Tibial artery (tissue), 4 donors: ENCODE measurements around the gene NUAK2.

Experiments
- DNase-seq, 2 donors: peaks; one replicate each; pipeline ENCODE4 v3.0.0-alpha.2; 2019
- H3K27ac ChIP-seq, 2 donors: fragments of 200-600 bp; sonication (generic) in 1 of 2; 1 replicate in 1 of 2; 2 replicates in 1 of 2; pipeline ENCODE4 v1.5.1; 2018 to 2019; ENCODE audit warnings: mild to moderate bottlenecking in 1 of 2
- H3K27me3 ChIP-seq, 2 donors: fragments of 200-600 bp; sonication (generic) in 1 of 2; one replicate each; pipeline versions ENCODE4 v1.5.1 to v1.6.0; 2016 to 2019
- H3K36me3 ChIP-seq, 3 donors: fragments of 200-600 bp; sonication (generic) in 2 of 3; one replicate each; pipeline ENCODE4 v1.5.1; 2016 to 2019; ENCODE audit warnings: mild to moderate bottlenecking in 2 of 3
- H3K4me1 ChIP-seq, 4 donors: fragments of 200-600 bp; sonication (generic) in 2 of 4; 1 replicate in 3 of 4; 2 replicates in 1 of 4; pipeline ENCODE4 v1.5.1; 2016 to 2019
- H3K4me3 ChIP-seq, 2 donors: fragments of 200-600 bp; sonication (generic) in 1 of 2; 1 replicate in 1 of 2; 2 replicates in 1 of 2; pipeline ENCODE4 v1.5.1; 2018 to 2019; ENCODE audit warnings: mild to moderate bottlenecking in 2 of 2
- H3K9me3 ChIP-seq, 3 donors: fragments of 200-600 bp; sonication (generic) in 1 of 3; one replicate each; pipeline ENCODE4 v1.5.1; 2016 to 2019
- intact Hi-C: fragments of 100-400 bp; cut with DNase I; formaldehyde crosslinking; loops from one replicate; pipeline ENCODE4 v1.15.0; 2023; ENCODE audit warnings: low total_unique reads
- TF ChIP-seq, protein P1 (sequence below), 2 experiments: fragments of 200-600 bp in 1 of 2; fragments of 450-650 bp in 1 of 2; IDR thresholded peaks; one replicate each; pipeline ENCODE4 v1.5.1; 2017 to 2019; ENCODE audit warnings: antibody characterized with exemption in 2 of 2, mild to moderate bottlenecking in 1 of 2, moderate library complexity in 1 of 2

NUAK2 gene

DNA sequence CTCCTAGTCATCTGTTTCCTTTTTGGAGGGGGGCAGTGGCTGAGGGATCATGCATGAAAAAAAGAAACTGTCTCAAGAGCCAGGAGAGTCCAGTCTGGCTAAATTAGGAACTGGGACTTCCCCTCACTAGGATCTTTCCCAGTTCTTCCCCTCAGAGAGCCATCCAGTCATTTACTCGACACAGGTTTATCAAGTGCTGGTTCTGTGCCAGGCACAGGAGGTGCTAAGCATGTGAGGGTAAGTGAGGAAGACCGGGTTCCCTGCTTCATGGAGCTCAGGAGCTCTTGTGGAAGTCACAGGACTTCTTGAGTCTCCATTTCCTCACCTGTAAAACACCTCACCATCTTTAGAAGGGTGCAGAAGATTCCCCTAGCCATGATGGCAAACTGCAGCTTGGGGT lies 8.6 kb upstream of the NUAK2 start:
- Histone ChIP-seq H3K27me3 (peaks cover 0 to 23% of the 10 kb centered on the region in 2 donors), H3K4me3 (no peak overlapping the region), H3K27ac (no peak overlapping the region), H3K4me1 (no peaks in the 10 kb centered on the region), H3K9me3 (no peaks in the 10 kb centered on the region), H3K36me3 (no peaks in the 10 kb centered on the region)
- DNase-seq: no peak
- intact Hi-C loops: no loop called here
- TF ChIP-seq, protein P1, sequence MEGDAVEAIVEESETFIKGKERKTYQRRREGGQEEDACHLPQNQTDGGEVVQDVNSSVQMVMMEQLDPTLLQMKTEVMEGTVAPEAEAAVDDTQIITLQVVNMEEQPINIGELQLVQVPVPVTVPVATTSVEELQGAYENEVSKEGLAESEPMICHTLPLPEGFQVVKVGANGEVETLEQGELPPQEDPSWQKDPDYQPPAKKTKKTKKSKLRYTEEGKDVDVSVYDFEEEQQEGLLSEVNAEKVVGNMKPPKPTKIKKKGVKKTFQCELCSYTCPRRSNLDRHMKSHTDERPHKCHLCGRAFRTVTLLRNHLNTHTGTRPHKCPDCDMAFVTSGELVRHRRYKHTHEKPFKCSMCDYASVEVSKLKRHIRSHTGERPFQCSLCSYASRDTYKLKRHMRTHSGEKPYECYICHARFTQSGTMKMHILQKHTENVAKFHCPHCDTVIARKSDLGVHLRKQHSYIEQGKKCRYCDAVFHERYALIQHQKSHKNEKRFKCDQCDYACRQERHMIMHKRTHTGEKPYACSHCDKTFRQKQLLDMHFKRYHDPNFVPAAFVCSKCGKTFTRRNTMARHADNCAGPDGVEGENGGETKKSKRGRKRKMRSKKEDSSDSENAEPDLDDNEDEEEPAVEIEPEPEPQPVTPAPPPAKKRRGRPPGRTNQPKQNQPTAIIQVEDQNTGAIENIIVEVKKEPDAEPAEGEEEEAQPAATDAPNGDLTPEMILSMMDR (IDR thresholded peaks at IDR 0.05): no peak

DNA sequence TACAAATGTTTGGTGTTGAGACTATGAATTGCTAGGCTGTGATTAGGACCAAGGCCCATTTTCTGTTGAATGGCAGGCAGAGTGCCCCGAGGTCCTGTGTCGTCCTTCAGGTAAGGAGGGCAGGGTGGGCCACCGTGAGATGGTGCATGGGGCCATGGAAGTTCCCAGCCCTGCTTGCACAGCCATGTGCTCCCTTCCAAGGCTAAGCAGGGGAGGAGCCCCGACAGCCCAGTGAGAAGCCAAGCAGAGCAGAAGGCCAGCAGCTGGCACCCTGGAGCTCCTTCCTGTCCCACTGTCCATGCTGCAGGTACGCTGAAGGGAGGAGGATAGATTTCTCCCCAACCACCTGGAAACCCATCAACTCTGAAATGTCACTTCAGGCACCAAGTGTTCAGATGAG lies 8.2 kb upstream of the NUAK2 start:
- DNase-seq: no peak
- H3K9me3 ChIP-seq: no peaks in the 10 kb centered on the region
- H3K27ac ChIP-seq: no peak overlapping the region
- H3K4me1 ChIP-seq: no peaks in the 10 kb centered on the region
- H3K36me3 ChIP-seq: no peaks in the 10 kb centered on the region
- TF ChIP-seq, protein P1 (IDR thresholded peaks at IDR 0.05): no peak
- intact Hi-C loops: no loop called here
- peaks cover 0 to 19% of the 10 kb centered on the region in 2 donors for H3K27me3 ChIP-seq
- no peak overlapping the region for H3K4me3 ChIP-seq

DNA sequence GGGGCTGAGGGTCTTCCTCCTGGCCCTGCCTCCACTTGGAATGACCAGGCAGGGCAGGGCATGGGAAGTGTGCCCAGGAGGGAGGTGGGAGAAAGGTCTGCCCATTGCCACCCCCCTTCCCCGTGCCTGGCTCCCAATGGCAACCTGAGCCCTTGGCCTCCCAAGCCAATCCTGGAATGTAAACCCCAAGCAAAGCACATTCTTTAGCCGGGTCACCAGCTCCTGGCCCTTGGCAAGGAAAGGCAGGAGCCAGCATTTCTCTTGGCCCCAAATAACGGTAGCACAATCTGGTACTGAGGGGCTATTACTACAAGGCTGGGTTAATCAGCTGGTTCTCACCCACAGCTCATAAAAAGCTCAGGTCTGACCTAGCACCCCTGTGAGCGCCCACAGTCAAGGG lies 6.9 kb upstream of the NUAK2 start:
- no peak for DNase-seq
- no peaks in the 10 kb centered on the region for H3K9me3 ChIP-seq
- intact Hi-C loops: no loop called here
- TF ChIP-seq, protein P1 (IDR thresholded peaks at IDR 0.05): no peak
- H3K36me3 ChIP-seq: no peaks in the 10 kb centered on the region
- no peak overlapping the region for H3K27ac ChIP-seq
- no peak overlapping the region for H3K4me3 ChIP-seq
- H3K27me3 ChIP-seq: peaks cover 0 to 19% of the 10 kb centered on the region in 2 donors
- no peaks in the 10 kb centered on the region for H3K4me1 ChIP-seq

DNA sequence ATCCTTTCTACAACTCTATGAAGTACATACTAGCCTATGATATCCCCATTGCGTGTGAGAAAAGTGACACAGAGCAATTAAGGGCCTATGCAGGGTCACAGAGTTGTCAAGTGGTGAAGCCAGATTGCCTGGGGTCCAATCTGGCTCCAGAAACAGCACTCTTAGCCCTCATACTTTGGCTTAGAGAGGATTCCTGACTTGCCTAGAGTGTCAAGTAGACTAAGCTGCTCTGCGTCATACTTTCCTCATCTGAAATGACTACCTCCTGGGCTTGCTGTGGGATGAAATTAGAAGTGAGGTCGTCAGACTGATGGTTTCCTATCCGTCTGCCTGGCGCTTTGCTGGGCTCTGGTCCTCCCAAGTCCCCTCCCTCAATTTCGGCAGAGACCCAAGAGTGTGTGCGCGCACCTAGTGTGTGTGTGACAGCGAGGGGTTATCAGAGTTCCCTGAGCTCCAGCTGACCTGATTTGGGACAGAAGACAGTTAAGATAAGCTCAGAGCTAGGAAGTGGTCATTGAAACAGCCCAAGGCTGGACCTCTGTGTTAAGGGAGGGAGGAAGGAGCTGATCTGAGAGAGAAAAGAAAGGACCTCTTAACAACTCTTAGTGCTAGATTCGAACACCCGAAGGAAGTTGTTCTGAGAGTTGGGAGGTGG lies 5.4 kb upstream of the NUAK2 start:
- TF ChIP-seq, protein P1 (IDR thresholded peaks at IDR 0.05): no peak
- intact Hi-C loops: loop anchor here (2.0 kb wide), 1 partner anchor 52 kb away; no protein-coding TSS in a partner anchor
- Histone ChIP-seq H3K9me3 (no peaks in the 10 kb centered on the region), H3K4me3 (no peak overlapping the region), H3K36me3 (no peaks in the 10 kb centered on the region), H3K4me1 (peaks cover 0 to under 1% (median 0%) of the 10 kb centered on the region in 4 donors), H3K27me3 (peaks cover 0 to 19% of the 10 kb centered on the region in 2 donors), H3K27ac (no peak overlapping the region)
- DNase-seq: no peak

DNA sequence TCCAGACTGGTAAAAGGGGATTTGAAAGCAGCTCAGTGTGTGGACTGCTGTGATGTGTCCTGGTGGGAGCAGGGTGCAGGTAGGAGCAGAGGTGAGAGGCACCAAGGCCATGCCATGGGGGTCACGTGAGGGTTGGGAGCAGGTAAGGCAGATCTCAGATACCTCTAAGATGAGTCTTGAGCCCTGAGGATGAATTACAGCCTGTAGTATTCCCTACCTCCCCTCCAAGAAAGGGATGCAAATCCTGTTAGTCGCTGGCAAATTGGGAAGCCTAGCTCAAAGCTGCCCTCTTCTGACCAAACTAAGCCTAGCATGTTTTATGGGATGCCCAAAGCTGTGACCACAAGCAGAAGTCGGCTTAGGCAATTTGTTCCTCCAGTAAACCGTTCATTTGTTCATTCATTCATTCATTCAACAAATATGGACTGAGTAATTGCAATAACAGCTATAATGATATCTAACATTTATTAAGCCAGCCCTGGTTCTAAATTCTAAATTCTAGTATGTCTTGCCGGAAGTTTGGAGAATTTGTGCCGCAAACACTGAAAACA lies 3.9 kb upstream of the NUAK2 start:
- intact Hi-C loops: no loop called here
- peak; percentile 48 to 76 for DNase-seq
- peaks cover 0 to 16% (median 4%) of the 10 kb centered on the region in 4 donors for H3K4me1 ChIP-seq
- no peak overlapping the region for H3K27ac ChIP-seq
- H3K9me3 ChIP-seq: no peaks in the 10 kb centered on the region
- H3K4me3 ChIP-seq: no peak overlapping the region
- TF ChIP-seq, protein P1 (IDR thresholded peaks at IDR 0.05): peak; percentile 71 to 80
- peaks cover 0 to 19% of the 10 kb centered on the region in 2 donors for H3K27me3 ChIP-seq
- H3K36me3 ChIP-seq: no peaks in the 10 kb centered on the region
